HL-60 (cell line): ENCODE results near the gene SNAPC4.

Experiments
- DNase-seq, 2 experiments: peaks; one replicate each; pipeline ENCODE4 v3.0.0-alpha.2; 2010 to 2020; ENCODE audit warnings: low read depth in 1 of 2, low spot score in 1 of 2
- H3K27ac ChIP-seq: fragments of 250-450 bp; sonication (Bioruptor Pico); replicated peaks from 2 replicates; pipeline ENCODE4 v1.5.1; 2020; ENCODE audit warnings: mild to moderate bottlenecking, moderate library complexity
- H3K27me3 ChIP-seq: fragments of 250-450 bp; sonication (Bioruptor Pico); 2 replicates; pipeline ENCODE4 v1.5.1; 2021; ENCODE audit warnings: mild to moderate bottlenecking, moderate library complexity; ENCODE audit not compliant: insufficient read depth, poor library complexity, severe bottlenecking
- H3K4me3 ChIP-seq: replicated peaks from 2 replicates; pipeline ENCODE4 v1.5.1; 2011; ENCODE audit warnings: mild to moderate bottlenecking, control low read depth, low read length; ENCODE audit not compliant: insufficient read depth
- GABPA ChIP-seq: IDR thresholded peaks from 2 replicates; pipeline ENCODE4 v1.6.1; 2012; ENCODE audit warnings: low read depth
- POLR2AphosphoS5 ChIP-seq: IDR thresholded peaks from 2 replicates; pipeline ENCODE4 v1.6.1; 2012; ENCODE audit warnings: low read depth
- SPI1 ChIP-seq: IDR thresholded peaks from 2 replicates; pipeline ENCODE4 v1.6.1; 2012; ENCODE audit warnings: low read depth, mild to moderate bottlenecking, borderline replicate concordance
- TF ChIP-seq, protein P1 (sequence below): IDR thresholded peaks from one replicate; pipeline ENCODE4 v1.5.1; 2011; ENCODE audit warnings: low read length, control low read depth, inconsistent platforms; ENCODE audit not compliant: insufficient read depth
- TF ChIP-seq, protein P2 (sequence below): IDR thresholded peaks from 2 replicates; pipeline ENCODE4 v1.6.1; 2012; ENCODE audit warnings: low read depth; ENCODE audit not compliant: insufficient replicate concordance

Gene SNAPC4

DNA sequence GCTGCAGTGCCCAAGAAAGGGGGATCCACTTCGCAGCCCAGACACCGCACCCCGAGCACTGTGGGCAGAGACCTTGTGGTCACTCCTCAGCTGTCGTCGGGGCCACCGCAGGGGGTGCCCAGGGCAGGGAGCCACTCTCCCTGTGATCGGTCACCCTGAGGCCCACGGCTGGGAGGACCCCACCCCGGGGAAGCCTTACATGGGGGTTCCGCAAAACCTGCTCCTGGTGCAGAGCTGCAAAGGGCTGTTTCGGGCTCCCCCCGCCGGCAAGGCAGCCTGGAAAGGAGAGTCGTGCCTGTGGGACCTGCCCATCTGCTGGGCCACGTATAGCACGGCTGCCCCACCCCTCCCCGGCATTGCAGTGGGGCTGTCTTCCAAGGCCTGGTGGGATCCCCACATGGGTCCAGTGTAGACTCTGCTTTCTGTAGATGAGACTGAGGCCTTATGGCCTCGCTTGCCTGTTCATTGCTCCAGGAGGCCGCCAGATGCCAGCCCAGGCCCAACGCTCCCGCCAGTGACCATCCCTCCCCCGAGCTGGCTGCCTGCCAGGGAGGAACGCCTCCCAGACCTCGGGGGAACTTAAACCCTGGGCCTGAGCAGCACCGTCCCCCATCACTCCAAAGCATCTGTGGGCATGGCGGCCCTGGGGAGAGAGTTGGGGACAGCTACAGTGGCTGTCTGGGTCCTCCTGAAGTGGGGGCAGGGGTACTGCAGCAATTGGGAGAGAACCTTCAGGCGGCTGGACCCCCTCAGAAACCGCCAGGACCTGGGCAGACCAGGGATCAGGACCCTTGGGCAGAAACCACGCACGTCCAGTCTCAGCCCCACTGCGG is 34.8 kb downstream of the SNAPC4 start:
- TF ChIP-seq, protein P1, sequence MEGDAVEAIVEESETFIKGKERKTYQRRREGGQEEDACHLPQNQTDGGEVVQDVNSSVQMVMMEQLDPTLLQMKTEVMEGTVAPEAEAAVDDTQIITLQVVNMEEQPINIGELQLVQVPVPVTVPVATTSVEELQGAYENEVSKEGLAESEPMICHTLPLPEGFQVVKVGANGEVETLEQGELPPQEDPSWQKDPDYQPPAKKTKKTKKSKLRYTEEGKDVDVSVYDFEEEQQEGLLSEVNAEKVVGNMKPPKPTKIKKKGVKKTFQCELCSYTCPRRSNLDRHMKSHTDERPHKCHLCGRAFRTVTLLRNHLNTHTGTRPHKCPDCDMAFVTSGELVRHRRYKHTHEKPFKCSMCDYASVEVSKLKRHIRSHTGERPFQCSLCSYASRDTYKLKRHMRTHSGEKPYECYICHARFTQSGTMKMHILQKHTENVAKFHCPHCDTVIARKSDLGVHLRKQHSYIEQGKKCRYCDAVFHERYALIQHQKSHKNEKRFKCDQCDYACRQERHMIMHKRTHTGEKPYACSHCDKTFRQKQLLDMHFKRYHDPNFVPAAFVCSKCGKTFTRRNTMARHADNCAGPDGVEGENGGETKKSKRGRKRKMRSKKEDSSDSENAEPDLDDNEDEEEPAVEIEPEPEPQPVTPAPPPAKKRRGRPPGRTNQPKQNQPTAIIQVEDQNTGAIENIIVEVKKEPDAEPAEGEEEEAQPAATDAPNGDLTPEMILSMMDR, result no peak
- TF ChIP-seq SPI1, result no peak
- no peak for TF ChIP-seq GABPA
- TF ChIP-seq, protein P2, sequence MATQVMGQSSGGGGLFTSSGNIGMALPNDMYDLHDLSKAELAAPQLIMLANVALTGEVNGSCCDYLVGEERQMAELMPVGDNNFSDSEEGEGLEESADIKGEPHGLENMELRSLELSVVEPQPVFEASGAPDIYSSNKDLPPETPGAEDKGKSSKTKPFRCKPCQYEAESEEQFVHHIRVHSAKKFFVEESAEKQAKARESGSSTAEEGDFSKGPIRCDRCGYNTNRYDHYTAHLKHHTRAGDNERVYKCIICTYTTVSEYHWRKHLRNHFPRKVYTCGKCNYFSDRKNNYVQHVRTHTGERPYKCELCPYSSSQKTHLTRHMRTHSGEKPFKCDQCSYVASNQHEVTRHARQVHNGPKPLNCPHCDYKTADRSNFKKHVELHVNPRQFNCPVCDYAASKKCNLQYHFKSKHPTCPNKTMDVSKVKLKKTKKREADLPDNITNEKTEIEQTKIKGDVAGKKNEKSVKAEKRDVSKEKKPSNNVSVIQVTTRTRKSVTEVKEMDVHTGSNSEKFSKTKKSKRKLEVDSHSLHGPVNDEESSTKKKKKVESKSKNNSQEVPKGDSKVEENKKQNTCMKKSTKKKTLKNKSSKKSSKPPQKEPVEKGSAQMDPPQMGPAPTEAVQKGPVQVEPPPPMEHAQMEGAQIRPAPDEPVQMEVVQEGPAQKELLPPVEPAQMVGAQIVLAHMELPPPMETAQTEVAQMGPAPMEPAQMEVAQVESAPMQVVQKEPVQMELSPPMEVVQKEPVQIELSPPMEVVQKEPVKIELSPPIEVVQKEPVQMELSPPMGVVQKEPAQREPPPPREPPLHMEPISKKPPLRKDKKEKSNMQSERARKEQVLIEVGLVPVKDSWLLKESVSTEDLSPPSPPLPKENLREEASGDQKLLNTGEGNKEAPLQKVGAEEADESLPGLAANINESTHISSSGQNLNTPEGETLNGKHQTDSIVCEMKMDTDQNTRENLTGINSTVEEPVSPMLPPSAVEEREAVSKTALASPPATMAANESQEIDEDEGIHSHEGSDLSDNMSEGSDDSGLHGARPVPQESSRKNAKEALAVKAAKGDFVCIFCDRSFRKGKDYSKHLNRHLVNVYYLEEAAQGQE, result no peak
- no peak; the same call in 1 of the 2 replicates for TF ChIP-seq POLR2AphosphoS5
- peak in 1 of 2 experiments; percentile 38 for DNase-seq
- H3K27ac ChIP-seq, result peak overlapping the region; percentile 66

DNA sequence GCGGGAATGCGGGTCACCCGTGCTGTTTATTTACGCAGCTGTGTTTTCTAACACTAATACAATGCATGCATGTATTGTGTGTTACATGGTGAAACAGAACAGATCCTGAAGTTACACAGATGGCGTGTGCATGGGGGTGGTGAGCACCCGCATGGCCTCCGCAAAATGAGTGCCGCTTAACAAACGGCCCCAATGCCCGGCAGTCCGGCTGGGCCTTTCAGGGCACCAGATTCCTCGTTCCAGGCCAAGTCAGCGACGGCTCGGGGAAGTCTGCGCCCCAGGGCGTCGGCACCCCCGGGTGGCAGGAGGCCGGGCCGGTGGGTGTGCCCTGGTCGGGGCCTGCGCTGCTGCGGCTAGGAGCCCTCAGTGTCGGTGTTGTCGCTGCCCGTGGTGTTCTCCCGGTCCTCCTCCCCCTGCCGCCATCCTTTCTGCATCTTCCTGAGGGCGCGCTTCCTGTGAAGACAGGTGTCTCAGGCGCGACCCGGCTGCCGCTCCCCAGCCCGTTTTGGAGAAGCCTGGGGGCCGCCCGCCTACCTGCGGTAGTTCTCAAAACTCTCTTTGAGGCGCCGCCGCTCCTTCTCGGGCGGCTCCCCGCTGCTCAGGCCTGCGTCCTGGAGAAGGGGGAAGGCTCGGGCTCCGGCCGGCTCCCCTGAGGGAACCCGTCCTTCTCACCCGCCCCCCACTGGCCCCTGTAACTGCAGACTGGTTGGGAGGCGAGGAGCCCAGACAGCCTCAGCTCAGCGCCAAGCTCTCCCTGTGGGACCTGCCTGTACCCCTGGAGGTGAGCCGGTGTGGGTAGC is 35.8 kb downstream of the SNAPC4 start:
- no peak for DNase-seq
- TF ChIP-seq POLR2AphosphoS5 (peak; percentile 2; the same call in 1 of the 2 replicates), GABPA (no peak)
- Histone ChIP-seq H3K27me3 (no peaks in the 10 kb centered on the region), H3K4me3 (no peak overlapping the region), H3K27ac (peak overlapping the region; percentile 38)

More for the DNA sequence above, 34.8 kb downstream of the SNAPC4 start:
- Histone ChIP-seq H3K27me3 (no peaks in the 10 kb centered on the region), H3K4me3 (no peak overlapping the region)

DNA sequence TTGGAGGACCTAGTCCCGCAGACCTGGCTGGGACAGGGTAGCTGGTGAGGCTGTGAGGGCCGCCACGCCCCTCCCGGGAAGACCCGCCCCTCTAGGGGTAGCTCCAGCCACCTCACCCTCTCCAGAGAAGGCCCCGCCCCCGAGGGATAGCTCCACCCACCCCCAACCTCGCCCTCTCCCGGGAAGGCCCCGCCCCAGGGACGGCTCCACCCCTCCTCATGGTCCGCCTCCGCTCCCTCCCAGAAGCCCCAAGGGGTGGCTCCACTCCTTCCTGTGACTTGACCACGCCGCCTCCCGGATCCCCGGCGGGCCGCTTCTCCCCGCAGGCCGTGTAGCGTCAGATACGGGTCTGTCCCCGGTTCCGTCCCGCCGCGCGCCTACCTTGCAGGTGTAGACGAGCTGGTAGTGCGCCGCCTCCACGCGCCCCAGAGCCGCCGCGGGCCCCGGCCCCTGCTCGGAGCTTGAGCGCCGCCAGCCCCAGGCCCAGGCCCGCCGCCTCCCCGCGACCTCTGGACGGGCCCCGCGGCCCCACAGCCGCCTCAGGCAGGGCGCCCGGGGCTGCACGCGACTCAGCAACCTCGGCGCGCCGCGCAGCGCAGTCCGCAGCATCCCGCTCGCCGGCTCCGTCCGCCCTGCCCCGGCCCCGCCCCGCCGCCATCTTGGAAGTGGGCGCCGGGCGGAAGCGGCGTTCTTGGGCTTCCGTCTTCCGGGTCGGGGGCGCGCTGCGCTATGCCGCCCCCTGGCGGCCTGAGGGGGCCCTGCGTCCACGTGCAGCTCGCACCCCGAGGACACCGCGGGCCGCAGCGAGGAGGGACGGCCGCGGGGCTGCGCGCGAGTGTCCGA is 36.6 kb downstream of the SNAPC4 start, which contains the start of gene DNLZ:
TSS of gene DNLZ (minus strand) at position 639 of the 843 bp plus-strand sequence. CDS start at position 609, 30 bp downstream.
- Histone ChIP-seq H3K4me3 (peak within 1 kb of the TSS; percentile 62), H3K27me3 (no peaks in the 10 kb centered on the region), H3K27ac (peak within 1 kb of the TSS; percentile 90)
- TF ChIP-seq, protein P2, result peak; percentile 34
- peak; percentile 80 for TF ChIP-seq GABPA
- TF ChIP-seq POLR2AphosphoS5, result peak; percentile 87
- TF ChIP-seq SPI1, result peak; percentile 30; the same call in 1 of the 2 replicates
- TF ChIP-seq, protein P1, result peak; percentile 58
- DNase-seq, result peak; percentile 88 to 95
